RWPE2 (cell line): ENCODE data around the gene TMEM253.
A peak's percentile ranks its signal among the peaks of the same experiment; 100 is the strongest.

ENCODE experiments used
- ATAC-seq: fragments of 200-7000 bp; cut with Tn5 transposase; 3 replicates; pipeline ENCODE4 v1.9.1; 2021; ENCODE audit warnings: low read depth
- DNase-seq: peaks from one replicate; pipeline ENCODE4 v3.0.0-alpha.2; 2020; ENCODE audit warnings: low spot score
- H3K27ac ChIP-seq: fragments of 450-650 bp; 2 replicates; pipeline ENCODE4 v1.5.1; 2017; ENCODE audit warnings: mild to moderate bottlenecking; ENCODE audit not compliant: poor library complexity, severe bottlenecking
- H3K27me3 ChIP-seq: fragments of 250-450 bp; sonication (Bioruptor Pico); 2 replicates; pipeline ENCODE4 v1.5.1; 2021; ENCODE audit warnings: mild to moderate bottlenecking, moderate library complexity; ENCODE audit not compliant: insufficient read depth, poor library complexity, severe bottlenecking
- H3K36me3 ChIP-seq: fragments of 250-450 bp; sonication (Bioruptor Pico); 2 replicates; pipeline ENCODE4 v1.5.1; 2020; ENCODE audit warnings: low read depth, mild to moderate bottlenecking, moderate library complexity
- H3K4me1 ChIP-seq: fragments of 250-450 bp; sonication (Bioruptor Pico); 2 replicates; pipeline ENCODE4 v1.5.1; 2021; ENCODE audit warnings: mild to moderate bottlenecking, moderate library complexity; ENCODE audit not compliant: insufficient read depth, poor library complexity, severe bottlenecking
- H3K4me3 ChIP-seq: fragments of 250-450 bp; sonication (Bioruptor Pico); 2 replicates; pipeline ENCODE4 v1.5.1; 2021; ENCODE audit warnings: mild to moderate bottlenecking, moderate library complexity; ENCODE audit not compliant: severe bottlenecking
- H3K9me3 ChIP-seq: fragments of 250-450 bp; sonication (Bioruptor Pico); 2 replicates; pipeline ENCODE4 v1.5.1; 2021; ENCODE audit warnings: mild to moderate bottlenecking, moderate library complexity; ENCODE audit not compliant: severe bottlenecking
- CTCF ChIP-seq: fragments of 450-650 bp; IDR thresholded peaks from one replicate; pipeline ENCODE4 v1.5.1; 2017; ENCODE audit warnings: mild to moderate bottlenecking, moderate library complexity; ENCODE audit not compliant: poor library complexity, severe bottlenecking

Gene TMEM253

GRCh38 chr14:21123429-21123828 is 22.6 kb downstream of the TMEM253 start:
- no peaks in the 10 kb centered on the region for H3K36me3 ChIP-seq
- ATAC-seq, result no peak

GRCh38 chr14:21133901-21134300 is 33.0 kb downstream of the TMEM253 start:
- TF ChIP-seq CTCF, result no peak
- H3K36me3 ChIP-seq, result no peaks in the 10 kb centered on the region
- no peak overlapping the region for H3K4me3 ChIP-seq
- H3K27me3 ChIP-seq, result peaks cover under 1% of the 10 kb centered on the region
- no peak for DNase-seq
- H3K9me3 ChIP-seq, result no peaks in the 10 kb centered on the region
- H3K4me1 ChIP-seq, result no peaks in the 10 kb centered on the region
- no peak for ATAC-seq
- H3K27ac ChIP-seq, result no peak overlapping the region

More at GRCh38 chr14:21123429-21123828, 22.6 kb downstream of the TMEM253 start:
- Histone ChIP-seq H3K27ac (no peak overlapping the region), H3K9me3 (no peaks in the 10 kb centered on the region), H3K27me3 (peaks cover 7% of the 10 kb centered on the region), H3K4me1 (no peaks in the 10 kb centered on the region), H3K4me3 (no peak overlapping the region)
- DNase-seq, result no peak
- TF ChIP-seq CTCF, result no peak

DNA sequence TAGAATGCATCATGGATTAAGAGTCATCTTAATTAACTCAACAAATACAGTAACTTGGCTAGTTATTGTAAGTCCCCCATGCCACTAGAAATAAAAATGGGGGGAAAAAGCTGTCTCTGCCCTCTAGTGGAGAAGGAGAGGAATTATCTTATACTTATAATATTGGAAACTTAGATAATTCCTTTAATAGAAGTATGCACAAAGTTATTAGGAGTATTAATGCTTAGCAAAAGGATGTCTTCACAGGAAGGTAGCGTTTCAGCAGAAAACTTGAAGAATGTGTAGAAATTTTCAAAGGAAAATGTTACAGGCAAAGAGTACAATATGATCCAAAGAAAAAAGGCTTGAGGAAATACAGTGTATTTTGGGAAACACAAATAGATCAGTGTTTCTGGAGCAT is 35.2 kb downstream of the TMEM253 start:
- Histone ChIP-seq H3K27me3 (no peaks in the 10 kb centered on the region), H3K36me3 (no peaks in the 10 kb centered on the region), H3K9me3 (no peaks in the 10 kb centered on the region), H3K27ac (no peak overlapping the region), H3K4me3 (no peak overlapping the region), H3K4me1 (no peaks in the 10 kb centered on the region)
- no peak for DNase-seq
- peak; percentile 95 for TF ChIP-seq CTCF
- no peak for ATAC-seq

DNA sequence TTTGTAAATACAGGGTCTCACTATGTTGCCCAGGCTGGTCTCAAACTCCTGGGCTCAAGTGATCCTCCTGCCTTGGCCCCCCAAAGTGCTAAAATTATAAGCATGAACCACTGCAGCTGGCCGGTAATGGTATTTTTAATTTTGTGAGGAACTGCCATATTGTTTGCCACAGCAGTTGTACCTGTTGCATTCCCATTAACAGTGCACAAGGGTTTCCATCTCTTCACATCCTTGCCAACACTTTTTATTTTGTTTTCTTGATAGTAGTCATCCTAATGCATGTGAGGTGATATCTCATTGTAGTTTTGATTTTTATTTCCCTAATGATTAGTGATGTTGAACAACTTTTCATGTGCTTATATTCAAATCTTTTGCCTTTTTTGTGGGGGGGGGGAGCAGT is 41.5 kb downstream of the TMEM253 start:
- DNase-seq, result no peak
- Histone ChIP-seq H3K27me3 (no peaks in the 10 kb centered on the region), H3K4me1 (no peaks in the 10 kb centered on the region), H3K4me3 (no peak overlapping the region), H3K9me3 (no peaks in the 10 kb centered on the region), H3K27ac (no peak overlapping the region), H3K36me3 (no peaks in the 10 kb centered on the region)
- TF ChIP-seq CTCF, result no peak
- no peak for ATAC-seq

DNA sequence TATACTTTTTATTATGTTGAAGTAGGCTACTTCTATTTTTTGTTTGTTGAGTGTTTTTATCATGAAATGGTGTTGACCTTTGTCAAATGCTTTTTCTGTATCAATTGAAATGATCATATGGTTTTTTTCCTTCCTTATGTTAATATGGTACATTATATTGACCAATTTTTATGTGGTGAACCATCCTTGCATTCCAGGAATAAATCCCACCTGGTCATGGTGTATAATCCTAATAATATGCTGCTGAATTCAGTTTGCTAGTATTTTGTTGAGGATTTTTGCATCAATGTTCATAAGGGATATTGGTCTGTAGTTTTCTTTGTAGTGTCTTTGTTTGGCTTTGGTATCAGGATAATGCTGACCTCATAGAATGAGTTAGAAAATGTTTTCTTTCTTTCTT is 44.6 kb downstream of the TMEM253 start:
- H3K4me1 ChIP-seq, result no peaks in the 10 kb centered on the region
- TF ChIP-seq CTCF, result no peak
- no peaks in the 10 kb centered on the region for H3K9me3 ChIP-seq
- no peak overlapping the region for H3K27ac ChIP-seq
- no peak for ATAC-seq
- no peak overlapping the region for H3K4me3 ChIP-seq
- H3K36me3 ChIP-seq, result no peaks in the 10 kb centered on the region
- H3K27me3 ChIP-seq, result peaks cover 5% of the 10 kb centered on the region
- no peak for DNase-seq
